ENCODE data around the gene NPTXR.
A peak's percentile ranks its signal among the peaks of the same experiment; 100 is the strongest.

The NPTXR gene

DNA sequence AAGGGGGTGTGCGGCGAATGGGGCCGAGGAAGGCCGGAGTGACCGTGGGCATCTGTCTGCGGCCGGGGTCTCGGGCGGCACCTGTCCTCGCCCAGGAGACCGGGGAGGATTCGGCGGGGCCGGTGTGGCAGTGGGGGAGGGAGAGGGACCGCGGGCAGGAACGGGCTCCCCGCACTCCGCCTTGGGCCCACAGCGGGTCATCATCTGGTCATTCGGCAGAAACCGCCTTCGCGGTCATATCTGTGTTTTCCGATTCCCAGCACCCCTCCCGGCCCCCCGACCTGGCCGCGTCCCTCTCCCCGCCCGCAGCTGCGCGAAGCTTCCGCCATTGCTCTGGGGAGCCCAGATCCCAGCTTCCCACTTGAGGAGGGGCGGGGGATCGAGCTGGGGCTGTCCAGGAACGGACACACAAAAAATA lies 29.0 kb upstream of the NPTXR start:
- no peak for DNase-seq (ENCODE audit: low read depth)
- no peak for TF ChIP-seq CTCF (IDR thresholded peaks at IDR 0.05; ENCODE audit: low read depth, low read length, missing control alignments)
- peak overlapping the region; percentile 67 for H3K4me3 ChIP-seq (ENCODE audit: low read depth, low read length)

- no peak for TF ChIP-seq CTCF (IDR thresholded peaks at IDR 0.05; ENCODE audit: low read depth, low read length, missing control alignments)
- peak within 1 kb of the TSS; percentile 78 for H3K4me3 ChIP-seq (ENCODE audit: low read depth, low read length)
- DNase-seq (ENCODE audit: low read depth), result peak; percentile 63
Measured at GRCh38 chr22:38872172-38872830, 28.5 kb upstream of the NPTXR start, which contains the start of gene CBX6. Gene CBX6 (minus strand): TSS chr22:38872216. CDS start chr22:38872190, 26 bp downstream.

- TF ChIP-seq CTCF (IDR thresholded peaks at IDR 0.05; ENCODE audit: low read depth, low read length, missing control alignments), result no peak
- H3K4me3 ChIP-seq (ENCODE audit: low read depth, low read length), result peak overlapping the region; percentile 78
- DNase-seq (ENCODE audit: low read depth), result no peak
Measured at GRCh38 chr22:38871360-38872171, 27.7 kb upstream of the NPTXR start.

DNA sequence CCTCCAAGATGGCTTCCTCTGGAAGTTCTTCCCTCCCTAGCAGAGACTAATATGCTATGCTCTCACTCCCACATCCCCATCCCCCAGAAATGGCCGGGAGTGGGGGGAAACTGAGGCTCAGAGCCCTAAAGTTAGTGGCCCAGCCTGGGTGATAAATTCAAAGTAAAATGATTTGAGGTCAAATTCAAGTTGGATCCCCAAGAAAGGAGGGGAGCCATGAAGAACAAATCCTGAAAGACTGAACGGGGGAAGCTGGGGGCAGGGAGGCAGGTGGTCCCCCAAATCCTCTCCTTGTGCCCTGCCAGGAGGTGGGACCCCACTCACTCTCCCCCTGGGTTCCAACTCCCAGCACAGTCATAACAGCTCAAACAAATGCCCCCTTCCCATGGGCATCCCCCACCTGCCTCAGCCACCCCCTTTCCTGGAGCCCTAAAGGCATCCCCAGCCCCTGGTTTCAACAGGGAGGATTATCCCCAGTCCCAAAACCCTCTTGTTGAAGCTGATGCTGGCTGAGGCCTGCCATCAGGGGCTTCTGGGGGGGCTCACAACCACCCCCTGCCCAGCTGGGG lies 27.0 kb upstream of the NPTXR start:
- no peak for DNase-seq (ENCODE audit: low read depth)
- H3K4me3 ChIP-seq (ENCODE audit: low read depth, low read length), result peak overlapping the region; percentile 78
- TF ChIP-seq CTCF (IDR thresholded peaks at IDR 0.05; ENCODE audit: low read depth, low read length, missing control alignments), result no peak

DNA sequence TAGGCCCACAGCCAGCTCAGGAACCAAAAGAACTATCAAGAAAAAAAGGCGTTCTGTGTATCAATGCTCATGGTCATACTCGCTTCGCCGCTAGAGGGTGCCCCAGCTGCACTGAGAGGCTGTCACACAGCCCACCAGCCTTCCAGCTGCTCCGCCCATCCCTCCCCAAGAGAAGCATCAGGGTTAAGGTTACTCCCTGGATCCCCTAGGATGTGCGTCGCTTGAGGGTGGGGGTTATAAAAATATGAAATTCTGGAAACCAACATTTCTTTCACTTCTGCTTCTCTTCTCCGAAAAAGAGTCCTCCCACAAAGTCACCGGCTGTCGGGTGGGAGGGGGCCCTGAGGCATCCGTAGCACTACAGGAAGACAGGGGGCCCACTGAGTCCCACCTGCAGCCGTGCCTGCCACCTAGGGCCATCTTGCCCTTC lies 26.5 kb upstream of the NPTXR start:
- H3K4me3 ChIP-seq (ENCODE audit: low read depth, low read length), result peak overlapping the region; percentile 78
- peak; percentile 64 for DNase-seq (ENCODE audit: low read depth)
- TF ChIP-seq CTCF (IDR thresholded peaks at IDR 0.05; ENCODE audit: low read depth, low read length, missing control alignments), result peak; percentile 99

GRCh38 chr22:38869663-38870062 lies 25.8 kb upstream of the NPTXR start:
- TF ChIP-seq CTCF (IDR thresholded peaks at IDR 0.05; ENCODE audit: low read depth, low read length, missing control alignments), result no peak
- H3K4me3 ChIP-seq (ENCODE audit: low read depth, low read length), result no peak overlapping the region; the same call in 1 of the 2 replicates
- DNase-seq (ENCODE audit: low read depth), result no peak

Measured in GM12864 (cell line).